Body of pancreas (tissue), 4 donors: ENCODE data around the gene RPRD1A.

Experiments
- POLR2A ChIP-seq, 3 donors: fragments of 450-650 bp; IDR thresholded peaks; one replicate each; pipeline ENCODE4 v1.6.1; 2016; ENCODE audit warnings: antibody characterized with exemption in 3 of 3, mild to moderate bottlenecking in 2 of 3
- TF ChIP-seq, protein P1 (sequence below), 7 experiments: fragments of 450-650 bp in 4 of 7; fragments of 200-600 bp in 3 of 7; sonication (generic) in 3 of 7; IDR thresholded peaks; one replicate each; pipeline ENCODE4 v1.5.1; 2016 to 2019; ENCODE audit warnings: antibody characterized with exemption in 7 of 7

GRCh38 chr18:36023336-36023735 is 44.0 kb downstream of the RPRD1A start:
- TF ChIP-seq, protein P1, sequence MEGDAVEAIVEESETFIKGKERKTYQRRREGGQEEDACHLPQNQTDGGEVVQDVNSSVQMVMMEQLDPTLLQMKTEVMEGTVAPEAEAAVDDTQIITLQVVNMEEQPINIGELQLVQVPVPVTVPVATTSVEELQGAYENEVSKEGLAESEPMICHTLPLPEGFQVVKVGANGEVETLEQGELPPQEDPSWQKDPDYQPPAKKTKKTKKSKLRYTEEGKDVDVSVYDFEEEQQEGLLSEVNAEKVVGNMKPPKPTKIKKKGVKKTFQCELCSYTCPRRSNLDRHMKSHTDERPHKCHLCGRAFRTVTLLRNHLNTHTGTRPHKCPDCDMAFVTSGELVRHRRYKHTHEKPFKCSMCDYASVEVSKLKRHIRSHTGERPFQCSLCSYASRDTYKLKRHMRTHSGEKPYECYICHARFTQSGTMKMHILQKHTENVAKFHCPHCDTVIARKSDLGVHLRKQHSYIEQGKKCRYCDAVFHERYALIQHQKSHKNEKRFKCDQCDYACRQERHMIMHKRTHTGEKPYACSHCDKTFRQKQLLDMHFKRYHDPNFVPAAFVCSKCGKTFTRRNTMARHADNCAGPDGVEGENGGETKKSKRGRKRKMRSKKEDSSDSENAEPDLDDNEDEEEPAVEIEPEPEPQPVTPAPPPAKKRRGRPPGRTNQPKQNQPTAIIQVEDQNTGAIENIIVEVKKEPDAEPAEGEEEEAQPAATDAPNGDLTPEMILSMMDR (IDR thresholded peaks at IDR 0.05) = no peak
- no peak for TF ChIP-seq POLR2A (IDR thresholded peaks at IDR 0.05)
